Parathyroid adenoma (tissue), 2 donors: ENCODE results near the gene CCDC85C.

ENCODE experiments used
- H2AFZ ChIP-seq: fragments of 300-600 bp; sonication (generic); one replicate; pipeline ENCODE4 v1.7.0; 2017; ENCODE audit warnings: antibody characterized with exemption, mild to moderate bottlenecking
- H3K27ac ChIP-seq: fragments of 300-600 bp; sonication (generic); one replicate; pipeline ENCODE4 v1.7.0; 2017
- H3K27me3 ChIP-seq: fragments of 300-600 bp; sonication (generic); one replicate; pipeline ENCODE4 v1.7.0; 2017; ENCODE audit warnings: low read length; ENCODE audit not compliant: control insufficient read depth, insufficient read depth
- H3K36me3 ChIP-seq: fragments of 300-600 bp; sonication (generic); one replicate; pipeline ENCODE4 v1.7.0; 2017; ENCODE audit warnings: low read length; ENCODE audit not compliant: control insufficient read depth, insufficient read depth
- H3K4me1 ChIP-seq: fragments of 300-600 bp; sonication (generic); one replicate; pipeline ENCODE4 v1.7.0; 2017; ENCODE audit warnings: control low read depth
- H3K4me2 ChIP-seq: fragments of 300-600 bp; sonication (generic); one replicate; pipeline ENCODE4 v1.7.0; 2017; ENCODE audit warnings: low read length
- H3K4me3 ChIP-seq: fragments of 300-600 bp; sonication (generic); one replicate; pipeline ENCODE4 v1.7.0; 2017; ENCODE audit warnings: low read depth, low read length
- H3K79me2 ChIP-seq: fragments of 300-600 bp; sonication (generic); one replicate; pipeline ENCODE4 v1.7.0; 2017; ENCODE audit warnings: control low read depth
- H3K9ac ChIP-seq: fragments of 300-600 bp; sonication (generic); one replicate; pipeline ENCODE4 v1.7.0; 2017; ENCODE audit warnings: mild to moderate bottlenecking
- H3K9me3 ChIP-seq: fragments of 300-600 bp; sonication (generic); one replicate; pipeline ENCODE4 v1.7.0; 2017; ENCODE audit warnings: low read length; ENCODE audit not compliant: control insufficient read depth
- TF ChIP-seq, protein P1 (sequence below): fragments of 300-600 bp; sonication (generic); IDR thresholded peaks from one replicate; pipeline ENCODE4 v1.7.0; 2017; ENCODE audit warnings: antibody characterized with exemption, mild to moderate bottlenecking
- donor health status: primary hyperparathyroidism.

Gene CCDC85C

DNA sequence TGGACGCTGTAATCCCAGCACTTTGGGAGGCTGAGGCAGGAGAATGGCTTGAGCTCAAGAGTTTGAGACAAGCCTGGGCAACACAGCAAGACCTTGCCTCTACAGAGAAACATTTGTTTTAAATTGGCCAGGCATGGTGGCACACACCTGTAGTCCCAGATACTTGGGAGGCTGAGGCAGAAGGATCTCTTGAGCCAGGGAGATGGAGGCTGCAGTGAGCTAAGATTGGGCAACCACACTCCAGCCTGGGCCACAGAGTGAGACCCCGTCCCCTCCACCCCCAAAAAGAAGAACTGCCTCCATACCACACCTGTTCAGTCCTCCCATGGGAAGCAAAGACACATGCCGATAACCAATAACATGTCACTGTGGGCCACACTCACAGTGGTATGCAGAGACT, 19.2 kb downstream of the CCDC85C start:
- Histone ChIP-seq H3K9ac (no peak overlapping the region), H3K4me1 (no peaks in the 10 kb centered on the region), H2AFZ (no peak overlapping the region), H3K9me3 (no peaks in the 10 kb centered on the region), H3K4me2 (no peak overlapping the region), H3K4me3 (no peak overlapping the region), H3K36me3 (no peaks in the 10 kb centered on the region), H3K79me2 (peaks cover 68% of the 10 kb centered on the region), H3K27me3 (no peaks in the 10 kb centered on the region), H3K27ac (no peak overlapping the region)
- TF ChIP-seq, protein P1, sequence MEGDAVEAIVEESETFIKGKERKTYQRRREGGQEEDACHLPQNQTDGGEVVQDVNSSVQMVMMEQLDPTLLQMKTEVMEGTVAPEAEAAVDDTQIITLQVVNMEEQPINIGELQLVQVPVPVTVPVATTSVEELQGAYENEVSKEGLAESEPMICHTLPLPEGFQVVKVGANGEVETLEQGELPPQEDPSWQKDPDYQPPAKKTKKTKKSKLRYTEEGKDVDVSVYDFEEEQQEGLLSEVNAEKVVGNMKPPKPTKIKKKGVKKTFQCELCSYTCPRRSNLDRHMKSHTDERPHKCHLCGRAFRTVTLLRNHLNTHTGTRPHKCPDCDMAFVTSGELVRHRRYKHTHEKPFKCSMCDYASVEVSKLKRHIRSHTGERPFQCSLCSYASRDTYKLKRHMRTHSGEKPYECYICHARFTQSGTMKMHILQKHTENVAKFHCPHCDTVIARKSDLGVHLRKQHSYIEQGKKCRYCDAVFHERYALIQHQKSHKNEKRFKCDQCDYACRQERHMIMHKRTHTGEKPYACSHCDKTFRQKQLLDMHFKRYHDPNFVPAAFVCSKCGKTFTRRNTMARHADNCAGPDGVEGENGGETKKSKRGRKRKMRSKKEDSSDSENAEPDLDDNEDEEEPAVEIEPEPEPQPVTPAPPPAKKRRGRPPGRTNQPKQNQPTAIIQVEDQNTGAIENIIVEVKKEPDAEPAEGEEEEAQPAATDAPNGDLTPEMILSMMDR, result no peak

DNA sequence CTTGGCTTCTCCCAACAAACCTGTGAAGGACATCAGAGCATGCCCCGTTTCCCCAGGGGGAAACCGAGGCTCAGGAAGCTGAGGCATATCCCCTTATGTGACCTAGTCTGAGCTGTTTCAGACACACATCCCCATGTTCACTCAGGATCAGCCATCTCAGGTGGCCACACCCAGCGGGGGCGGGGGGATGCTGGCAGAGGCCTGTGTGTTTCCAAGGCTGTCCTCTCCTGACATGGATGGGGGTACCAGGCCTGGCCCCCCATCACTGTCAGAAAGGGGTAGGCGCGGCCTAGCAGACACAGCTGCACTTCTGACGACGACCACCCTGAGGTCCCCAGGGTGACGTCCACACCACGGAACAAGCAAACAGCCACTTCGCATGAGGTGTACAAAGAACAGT, 22.1 kb downstream of the CCDC85C start:
- Histone ChIP-seq H3K4me1 (peaks cover 10% of the 10 kb centered on the region), H3K36me3 (no peaks in the 10 kb centered on the region), H2AFZ (no peak overlapping the region), H3K9ac (no peak overlapping the region), H3K4me2 (no peak overlapping the region), H3K27me3 (no peaks in the 10 kb centered on the region), H3K27ac (no peak overlapping the region), H3K9me3 (no peaks in the 10 kb centered on the region), H3K79me2 (peaks cover 56% of the 10 kb centered on the region), H3K4me3 (no peak overlapping the region)
- TF ChIP-seq, protein P1, result no peak

DNA sequence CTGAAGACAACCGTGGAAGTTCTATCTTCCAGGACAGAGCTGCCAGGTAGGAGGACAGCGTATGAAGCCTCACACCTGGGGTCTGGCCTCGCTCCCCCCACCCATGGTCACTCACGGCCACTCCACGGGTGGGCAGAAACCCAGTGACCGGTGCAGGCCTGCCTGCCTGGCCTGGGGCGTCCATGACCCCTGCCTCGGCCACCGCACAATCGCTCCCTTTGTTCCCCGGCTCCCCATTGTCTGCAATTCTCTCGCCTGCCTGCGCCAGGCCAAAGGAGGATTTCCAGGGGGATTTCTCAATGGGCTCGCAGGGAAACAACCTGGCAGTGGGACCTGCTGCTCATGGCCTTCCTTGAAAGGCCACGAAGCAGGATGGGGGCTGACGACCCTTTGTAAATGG, 22.6 kb downstream of the CCDC85C start:
- Histone ChIP-seq H3K4me1 (peaks cover 15% of the 10 kb centered on the region), H3K79me2 (peaks cover 58% of the 10 kb centered on the region), H3K4me3 (no peak overlapping the region), H3K9me3 (no peaks in the 10 kb centered on the region), H3K4me2 (no peak overlapping the region), H3K36me3 (no peaks in the 10 kb centered on the region), H3K9ac (no peak overlapping the region), H2AFZ (no peak overlapping the region), H3K27ac (no peak overlapping the region), H3K27me3 (no peaks in the 10 kb centered on the region)
- TF ChIP-seq, protein P1, result no peak

GRCh38 chr14:99579903-99580571, 24.0 kb downstream of the CCDC85C start:
- no peak overlapping the region for H3K4me3 ChIP-seq
- TF ChIP-seq, protein P1, result no peak
- H3K27ac ChIP-seq, result no peak overlapping the region
- H3K36me3 ChIP-seq, result no peaks in the 10 kb centered on the region
- no peak overlapping the region for H3K9ac ChIP-seq
- peaks cover 51% of the 10 kb centered on the region for H3K79me2 ChIP-seq
- H3K4me2 ChIP-seq, result peak overlapping the region; percentile 16
- H3K4me1 ChIP-seq, result peaks cover 29% of the 10 kb centered on the region
- no peaks in the 10 kb centered on the region for H3K27me3 ChIP-seq
- no peak overlapping the region for H2AFZ ChIP-seq
- no peaks in the 10 kb centered on the region for H3K9me3 ChIP-seq
